ENCODE results near the gene SNAPC1. TPM values are rescaled to one million over a fixed set of nuclear protein-coding genes. Genes with fewer than 3 reads are reported as not detected.
"Not testable (repeated sequence)": the region's sequence is repeated elsewhere in the genome, so short reads cannot be mapped to it uniquely, and the experiment has no call there.

Gene SNAPC1
- total RNA-seq, 2 donors from 2014 or later: 1.7 to 2.2 TPM

DNA sequence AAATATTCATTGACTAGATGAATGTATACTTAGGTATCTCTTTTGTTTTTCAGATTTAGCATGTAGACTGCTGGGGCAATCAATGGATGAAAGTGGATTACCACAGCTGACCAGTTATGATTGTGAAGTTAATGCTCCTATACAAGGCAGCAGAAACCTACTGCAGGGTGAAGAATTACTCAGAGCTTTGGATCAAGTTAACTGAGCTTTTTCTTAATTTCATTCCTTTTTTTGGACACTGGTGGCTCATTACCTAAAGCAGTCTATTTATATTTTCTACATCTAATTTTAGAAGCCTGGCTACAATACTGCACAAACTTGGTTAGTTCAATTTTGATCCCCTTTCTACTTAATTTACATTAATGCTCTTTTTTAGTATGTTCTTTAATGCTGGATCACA lies 15.3 kb upstream of the SNAPC1 start:
- no peak for DNase-seq
- intact Hi-C loops (cut with DNase I, micrococcal nuclease): no loop called here
- no peak for ATAC-seq

- DNase-seq (no peak), ATAC-seq (no peak)
- intact Hi-C loops (cut with DNase I, micrococcal nuclease): no loop called here
These were observed 14.9 kb upstream of the SNAPC1 start for GRCh38 chr14:61747342-61747741.

GRCh38 chr14:61749264-61749663 lies 13.0 kb upstream of the SNAPC1 start:
- DNase-seq: no peak
- intact Hi-C loops (cut with DNase I, micrococcal nuclease): no loop called here
- ATAC-seq: peak; percentile 32

- DNase-seq (peak; percentile 47 to 55), ATAC-seq (peak; percentile 84)
- intact Hi-C loops (cut with DNase I, micrococcal nuclease): no loop called here
These were observed 12.4 kb upstream of the SNAPC1 start for GRCh38 chr14:61749867-61750266.

DNA sequence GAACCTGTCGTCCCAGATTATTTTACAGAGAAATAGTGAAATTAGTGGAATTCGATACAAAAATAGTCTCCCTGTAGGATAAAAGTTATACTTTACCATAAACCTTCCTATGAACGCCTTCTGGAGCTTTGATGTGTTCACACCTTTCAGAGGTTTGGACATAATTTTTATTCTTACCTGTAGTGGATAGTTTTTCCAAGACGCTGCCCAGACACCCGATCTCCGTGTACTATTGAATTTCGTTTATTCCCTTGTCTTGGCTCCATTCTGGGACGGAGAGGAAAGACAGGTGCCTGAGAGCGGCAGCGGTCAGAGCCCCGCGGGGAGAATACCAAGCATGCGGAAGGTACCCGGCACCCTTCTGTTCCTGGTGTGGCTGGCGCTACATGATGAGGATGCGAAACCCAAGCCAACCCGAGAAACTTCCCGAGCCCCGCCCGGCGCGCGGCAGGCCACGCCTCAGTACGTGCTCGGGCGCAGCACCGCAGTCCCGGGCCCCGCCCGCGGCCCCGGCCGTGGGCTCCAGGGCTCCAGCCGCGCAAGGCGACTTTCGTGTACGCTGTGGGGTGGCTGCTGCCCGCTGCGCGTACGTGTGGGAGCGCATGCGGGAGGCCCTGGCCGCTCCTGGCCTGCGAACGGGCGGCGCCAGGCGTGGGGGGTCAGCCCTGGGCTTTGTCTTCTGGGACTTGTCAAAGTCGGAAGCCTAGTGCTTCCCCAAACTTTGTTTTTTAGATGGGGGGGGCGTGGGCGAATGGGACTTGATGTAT lies 11.3 kb upstream of the SNAPC1 start:
- intact Hi-C loops (cut with DNase I, micrococcal nuclease): no loop called here
- DNase-seq: peak; percentile 93
- peak; percentile 92 for ATAC-seq

DNA sequence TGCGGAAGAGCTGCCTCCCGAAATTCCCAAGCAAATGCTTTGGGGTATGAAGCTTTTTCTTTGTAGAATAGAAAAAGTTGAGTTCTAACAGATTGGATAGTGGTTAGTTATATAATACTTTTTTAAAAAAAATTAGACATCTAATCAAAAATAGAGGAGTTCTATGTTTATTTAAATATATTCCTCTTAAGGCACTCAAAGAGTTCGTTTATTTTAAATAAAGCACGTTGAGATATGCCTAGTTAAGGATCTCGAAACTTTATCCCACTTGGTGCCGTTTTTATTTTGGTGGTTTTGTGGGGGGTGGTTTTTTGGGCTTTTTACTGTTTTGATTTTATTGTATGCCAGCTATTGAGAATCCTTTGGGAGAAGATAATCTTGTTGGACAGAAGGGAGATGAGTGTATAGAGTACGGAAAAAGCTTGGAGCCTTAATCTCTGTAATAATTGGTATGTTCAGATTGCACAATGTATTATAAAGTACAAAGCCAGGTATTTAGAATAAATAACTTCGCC lies 10.7 kb upstream of the SNAPC1 start:
- no peak for DNase-seq
- ATAC-seq: no peak
- intact Hi-C loops (cut with DNase I, micrococcal nuclease): no loop called here

DNA sequence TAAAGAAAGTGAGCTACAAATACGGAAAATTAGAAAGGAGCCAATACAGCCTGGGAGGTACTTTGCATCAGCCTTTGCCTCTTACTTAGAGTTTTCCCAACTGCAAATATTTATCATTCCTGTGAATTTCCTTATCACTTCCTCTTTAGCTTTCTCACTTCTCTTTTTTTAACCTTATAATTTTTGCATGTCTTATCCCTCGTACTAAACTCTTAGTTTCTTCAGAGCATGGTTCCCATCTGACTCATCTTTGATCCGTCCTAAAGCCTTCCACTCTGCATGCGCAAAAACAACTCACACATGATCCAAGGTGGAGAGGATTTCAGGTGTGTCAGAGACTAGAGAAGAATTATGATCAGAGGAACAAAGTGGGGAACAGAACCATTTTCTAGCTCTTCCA lies 9.6 kb upstream of the SNAPC1 start:
- intact Hi-C loops (cut with DNase I, micrococcal nuclease): no loop called here
- DNase-seq (no peak), ATAC-seq (no peak)

DNA sequence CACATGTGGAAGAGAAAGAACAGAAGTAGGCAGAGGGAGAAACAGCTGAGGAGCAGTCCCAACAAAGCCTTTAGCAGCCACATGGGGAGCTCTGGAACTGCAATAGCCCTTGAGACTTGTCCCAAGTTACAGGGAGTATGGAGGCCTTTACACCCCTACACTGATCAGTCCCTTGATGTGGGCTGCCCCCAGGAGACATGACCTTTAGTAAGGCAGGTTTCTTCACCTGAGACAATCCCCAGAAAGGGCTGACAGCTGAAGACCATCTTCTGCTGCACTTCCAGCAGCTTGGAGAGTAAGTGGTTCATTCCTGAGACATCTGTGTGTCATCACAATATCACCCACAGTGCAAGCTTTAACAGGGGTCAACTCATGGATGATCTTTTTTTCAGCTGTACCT lies 8.6 kb upstream of the SNAPC1 start:
- no peak for ATAC-seq
- no peak for DNase-seq
- intact Hi-C loops (cut with DNase I, micrococcal nuclease): no loop called here

GRCh38 chr14:61754627-61755381 lies 7.4 kb upstream of the SNAPC1 start:
- intact Hi-C loops (cut with DNase I, micrococcal nuclease): no loop called here
- ATAC-seq (no peak), DNase-seq (no peak)

- ATAC-seq; intact Hi-C loops (cut with DNase I, micrococcal nuclease); DNase-seq: not testable (repeated sequence)
These were observed 6.9 kb upstream of the SNAPC1 start for GRCh38 chr14:61755382-61755742.

DNA sequence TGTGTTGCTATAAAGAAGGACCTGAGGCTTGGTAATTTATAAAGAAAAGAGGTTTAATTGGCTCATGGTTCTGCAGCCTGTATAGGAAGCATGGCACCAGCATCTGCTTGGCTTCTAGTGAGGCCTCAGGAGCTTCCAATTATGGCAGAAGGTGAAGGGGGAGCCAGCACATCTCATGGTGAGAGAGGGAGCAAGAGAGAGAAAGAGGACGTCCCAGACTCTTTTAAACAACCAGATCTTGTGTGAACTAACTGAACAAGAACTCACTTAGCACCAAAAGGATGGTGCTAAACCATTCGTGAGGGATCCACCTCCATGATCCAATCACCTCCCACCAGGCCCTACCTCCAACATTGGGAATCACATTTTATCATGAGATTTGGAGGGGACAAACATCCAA lies 6.1 kb upstream of the SNAPC1 start:
- ATAC-seq (no peak), DNase-seq (no peak)
- intact Hi-C loops (cut with DNase I, micrococcal nuclease): no loop called here

- no peak for DNase-seq
- intact Hi-C loops (cut with DNase I, micrococcal nuclease): no loop called here
- no peak for ATAC-seq
These were observed 2.3 kb upstream of the SNAPC1 start for GRCh38 chr14:61759878-61760277.

DNA sequence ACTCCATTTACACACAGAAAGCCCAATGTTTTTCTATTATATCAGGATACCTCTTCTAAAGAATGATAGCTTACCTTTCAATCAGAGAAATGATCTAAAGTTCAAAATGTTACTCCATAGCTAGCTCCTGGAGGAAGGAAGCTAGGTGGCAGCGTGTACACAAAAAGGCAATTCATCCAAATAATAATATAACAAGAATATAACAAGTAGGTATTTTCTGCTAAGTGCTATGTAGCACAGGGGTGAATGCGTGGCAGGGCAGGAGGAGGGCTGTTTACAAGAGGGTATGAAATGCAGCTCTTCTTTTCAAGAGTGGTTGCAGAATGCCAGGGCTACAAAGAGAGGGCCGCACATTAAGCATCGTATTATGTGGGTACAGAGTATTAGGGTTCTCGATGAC lies 663 bp upstream of the SNAPC1 start:
- ATAC-seq (no peak), DNase-seq (peak in 1 of 2 donors; percentile 15)
- intact Hi-C loops (cut with DNase I, micrococcal nuclease): no loop called here

DNA sequence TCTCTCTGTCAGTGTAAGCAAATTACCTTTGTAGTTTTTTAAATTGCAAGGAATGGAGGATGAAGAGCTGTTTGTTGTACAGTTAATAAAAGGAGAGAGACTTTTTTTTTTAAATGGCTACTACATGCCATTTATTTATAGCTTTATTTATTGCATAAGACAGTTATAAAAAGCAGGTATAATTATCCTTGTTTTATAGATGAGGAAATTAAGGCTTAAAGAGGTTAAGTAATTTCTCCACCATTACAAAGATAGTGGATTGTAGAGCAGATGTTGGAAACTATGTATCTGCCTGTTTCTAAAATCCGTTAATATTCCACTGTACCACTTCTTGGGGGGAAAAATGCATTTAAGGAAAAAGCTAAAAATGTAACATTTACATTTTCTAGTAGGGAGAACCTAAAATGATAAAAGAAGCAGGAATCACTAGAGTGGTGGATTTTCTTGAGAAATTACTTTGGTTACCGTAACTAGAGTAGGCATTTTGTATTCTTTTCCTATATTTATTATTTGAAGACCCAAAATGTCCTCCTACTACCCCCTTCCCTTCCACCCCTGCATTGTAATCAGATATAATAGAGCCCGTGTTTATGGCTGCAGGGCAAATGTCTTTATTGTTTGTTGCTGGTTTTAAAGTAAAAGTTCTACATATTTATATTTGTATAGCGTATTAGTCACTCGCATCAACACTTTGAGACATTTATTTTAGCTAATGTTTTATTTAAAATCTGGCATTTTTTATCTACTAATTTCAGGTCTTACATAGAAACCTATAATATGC lies 2.3 kb downstream of the SNAPC1 start:
- ATAC-seq (no peak), DNase-seq (no peak)
- intact Hi-C loops (cut with DNase I, micrococcal nuclease): no loop called here

DNA sequence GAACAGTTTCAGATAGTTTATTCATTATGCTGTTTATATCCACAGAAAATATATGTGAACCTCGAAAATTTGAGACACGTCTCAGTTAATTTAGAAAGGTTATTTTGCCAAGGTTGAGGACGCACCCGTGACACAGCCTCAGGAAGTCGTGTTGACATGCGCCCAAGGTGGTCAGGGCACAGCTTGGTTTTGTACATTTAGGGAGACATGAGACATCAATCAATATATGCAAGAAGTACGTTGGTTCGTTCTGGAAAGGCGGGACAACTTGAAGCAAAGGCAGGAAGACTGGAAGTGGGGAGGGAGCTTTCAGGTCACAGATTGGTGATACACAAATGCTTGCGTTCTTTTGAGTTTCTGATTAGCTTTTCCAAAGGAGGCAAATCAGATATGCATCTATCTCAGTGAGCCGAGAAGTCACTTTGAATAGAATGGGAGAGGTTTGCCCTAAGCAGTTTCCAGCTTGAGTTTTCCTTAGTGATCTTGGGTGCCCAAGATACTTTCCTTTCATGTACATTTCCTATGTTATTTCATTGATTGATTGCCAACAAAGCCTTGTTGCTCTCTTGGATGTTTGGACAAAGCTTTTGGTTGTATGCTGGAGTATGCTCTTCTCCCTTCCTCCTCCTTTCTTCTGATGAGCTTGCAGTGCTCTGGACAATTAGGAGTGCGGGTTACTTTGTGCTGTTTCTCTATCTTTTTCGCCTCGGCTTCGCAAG lies 3.2 kb downstream of the SNAPC1 start:
- no peak for ATAC-seq
- DNase-seq: no peak
- intact Hi-C loops (cut with DNase I, micrococcal nuclease): no loop called here

DNA sequence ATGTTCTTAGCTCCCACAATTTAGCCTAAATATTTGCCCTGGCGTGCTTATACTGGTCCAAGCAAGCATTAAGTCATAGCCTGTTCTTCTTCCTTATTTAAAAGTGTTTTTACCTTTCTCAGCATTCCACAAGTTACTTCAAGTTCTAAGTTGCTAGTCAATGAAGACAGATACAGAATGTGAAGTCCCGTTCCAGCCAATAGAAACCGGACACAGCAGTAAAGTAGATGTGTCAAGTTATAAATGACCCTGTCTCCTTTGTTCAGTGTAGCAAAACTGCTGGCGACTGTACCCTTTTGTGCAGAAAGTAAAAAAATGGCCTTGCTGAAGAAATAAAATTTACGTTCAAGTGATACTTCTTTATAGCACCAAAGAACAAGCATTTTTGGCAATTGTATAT lies 3.9 kb downstream of the SNAPC1 start:
- intact Hi-C loops (cut with DNase I, micrococcal nuclease): no loop called here
- ATAC-seq: no peak
- DNase-seq: no peak

DNA sequence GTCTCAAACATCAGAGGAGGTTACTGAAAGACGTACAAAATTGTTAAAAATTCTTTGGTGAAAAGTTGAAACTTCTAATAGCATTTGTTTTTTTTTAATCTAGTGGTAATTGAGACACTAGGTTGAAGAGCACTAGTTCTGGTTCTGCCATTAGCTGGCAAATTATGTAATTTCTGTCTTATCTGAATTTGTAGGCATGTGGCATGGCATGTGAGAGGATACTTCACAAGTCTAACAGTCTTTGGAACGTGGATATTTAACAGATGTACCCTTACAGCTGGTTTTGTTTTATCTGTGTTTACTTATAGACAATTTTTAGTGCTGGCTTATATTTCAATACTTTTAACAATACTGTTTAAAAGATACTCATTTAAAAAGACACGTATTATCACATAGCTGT lies 6.0 kb downstream of the SNAPC1 start:
- no peak for ATAC-seq
- no peak for DNase-seq
- intact Hi-C loops (cut with DNase I, micrococcal nuclease): no loop called here

- intact Hi-C loops (cut with DNase I, micrococcal nuclease): no loop called here
- DNase-seq: no peak
- no peak for ATAC-seq
These were observed 7.7 kb downstream of the SNAPC1 start for GRCh38 chr14:61769893-61770292.

DNA sequence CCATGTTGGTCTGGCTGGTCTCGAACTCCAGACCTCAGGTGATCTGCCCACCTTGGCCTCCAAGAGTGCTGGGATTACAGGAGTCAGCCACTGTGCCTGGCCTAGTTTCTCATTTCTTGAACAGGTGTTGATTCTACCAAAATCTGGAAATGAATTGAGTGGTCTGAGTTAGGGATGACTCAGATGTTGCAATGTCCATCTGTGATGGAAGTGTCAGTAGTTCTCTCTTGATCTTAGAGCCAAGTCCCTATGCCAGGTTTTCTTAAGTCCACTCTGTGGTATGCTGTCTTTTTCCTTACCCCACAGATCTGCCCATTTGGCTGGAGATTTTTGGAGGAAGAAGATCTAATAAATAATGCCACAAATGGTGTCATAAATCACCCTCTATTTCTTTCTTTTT lies 12.6 kb downstream of the SNAPC1 start:
- intact Hi-C loops (cut with DNase I, micrococcal nuclease): no loop called here
- ATAC-seq (no peak), DNase-seq (no peak)
